Retinal pigment epithelial cell (primary cell): Measurements from ENCODE around the gene STARD9.
"Not testable (repeated sequence)": the region's sequence is repeated elsewhere in the genome, so short reads cannot be mapped to it uniquely, and the experiment has no call there.

Experiments
- DNase-seq: peaks from one replicate; pipeline ENCODE4 v3.0.0-alpha.2; 2010; ENCODE audit warnings: low read depth
- H3K4me3 ChIP-seq: 2 replicates; pipeline ENCODE4 v1.5.1; 2011; ENCODE audit warnings: mild to moderate bottlenecking, low read length, control low read depth, moderate library complexity
- CTCF ChIP-seq: conservative IDR thresholded peaks from 2 replicates; pipeline ENCODE4 v1.5.1; 2011; ENCODE audit warnings: low read depth, low read length, control low read depth, inconsistent platforms

Gene STARD9

GRCh38 chr15:42670451-42670850 is 95.0 kb downstream of the STARD9 start:
- no peak for TF ChIP-seq CTCF
- H3K4me3 ChIP-seq, result no peak overlapping the region
- DNase-seq, result no peak

- TF ChIP-seq CTCF, result no peak
- H3K4me3 ChIP-seq, result no peak overlapping the region
Measured at GRCh38 chr15:42672444-42672843, 97.0 kb downstream of the STARD9 start.

GRCh38 chr15:42674472-42674871 is 99.1 kb downstream of the STARD9 start:
- DNase-seq, result no peak
- no peak overlapping the region for H3K4me3 ChIP-seq
- TF ChIP-seq CTCF, result no peak

More at GRCh38 chr15:42672444-42672843, 97.0 kb downstream of the STARD9 start:
- DNase-seq, result no peak

- no peak overlapping the region for H3K4me3 ChIP-seq
- DNase-seq, result no peak
- no peak for TF ChIP-seq CTCF
Measured at GRCh38 chr15:42675021-42675420, 99.6 kb downstream of the STARD9 start.

GRCh38 chr15:42679285-42680141 is 104.1 kb downstream of the STARD9 start:
- H3K4me3 ChIP-seq, result no peak overlapping the region
- TF ChIP-seq CTCF, result no peak
- no peak for DNase-seq

- not testable (repeated sequence) for DNase-seq, H3K4me3 ChIP-seq
Measured at GRCh38 chr15:42680142-42680482, 104.7 kb downstream of the STARD9 start.

GRCh38 chr15:42681119-42681518 is 105.7 kb downstream of the STARD9 start:
- no peak for TF ChIP-seq CTCF
- no peak for DNase-seq

More at GRCh38 chr15:42681119-42681518, 105.7 kb downstream of the STARD9 start:
- no peak overlapping the region for H3K4me3 ChIP-seq
